D721Med (cell line): ENCODE results near the gene GRXCR1.

ENCODE experiments used
- DNase-seq: peaks from one replicate; pipeline ENCODE4 v3.0.0; 2011; ENCODE audit warnings: low spot score; ENCODE audit not compliant: insufficient read length
- FAIRE-seq: peaks from 2 replicates; lab custom pipeline; 2011; peaks lifted over from hg19 to GRCh38; lab: Jason Lieb, UNC
- CTCF ChIP-seq: IDR thresholded peaks from 2 replicates; pipeline ENCODE4 v1.5.1; 2012; ENCODE audit warnings: mild to moderate bottlenecking, control low read depth; ENCODE audit not compliant: insufficient read depth; ENCODE audit errors: missing control alignments

The GRXCR1 gene

DNA sequence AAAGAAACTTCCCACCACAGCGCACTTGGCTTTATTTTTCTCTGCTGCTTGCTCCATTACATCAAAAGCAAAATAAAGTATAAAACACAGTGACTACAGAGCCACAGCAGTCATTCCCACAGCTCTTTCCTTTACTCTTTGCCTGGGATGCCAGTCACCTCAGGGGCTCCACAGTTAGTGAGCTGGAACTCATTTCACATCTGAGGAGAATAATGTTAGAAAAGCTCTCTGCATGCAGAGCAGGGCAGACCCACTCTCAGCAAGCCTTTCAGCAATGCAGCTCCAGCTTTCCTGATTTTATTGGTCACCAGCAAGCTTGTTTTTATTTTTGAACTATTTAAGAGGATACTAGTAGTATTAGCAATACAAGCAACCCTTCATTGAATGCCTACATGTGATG lies 13.8 kb downstream of the GRXCR1 start:
- no peak for DNase-seq
- TF ChIP-seq CTCF = no peak
- FAIRE-seq = no peak

DNA sequence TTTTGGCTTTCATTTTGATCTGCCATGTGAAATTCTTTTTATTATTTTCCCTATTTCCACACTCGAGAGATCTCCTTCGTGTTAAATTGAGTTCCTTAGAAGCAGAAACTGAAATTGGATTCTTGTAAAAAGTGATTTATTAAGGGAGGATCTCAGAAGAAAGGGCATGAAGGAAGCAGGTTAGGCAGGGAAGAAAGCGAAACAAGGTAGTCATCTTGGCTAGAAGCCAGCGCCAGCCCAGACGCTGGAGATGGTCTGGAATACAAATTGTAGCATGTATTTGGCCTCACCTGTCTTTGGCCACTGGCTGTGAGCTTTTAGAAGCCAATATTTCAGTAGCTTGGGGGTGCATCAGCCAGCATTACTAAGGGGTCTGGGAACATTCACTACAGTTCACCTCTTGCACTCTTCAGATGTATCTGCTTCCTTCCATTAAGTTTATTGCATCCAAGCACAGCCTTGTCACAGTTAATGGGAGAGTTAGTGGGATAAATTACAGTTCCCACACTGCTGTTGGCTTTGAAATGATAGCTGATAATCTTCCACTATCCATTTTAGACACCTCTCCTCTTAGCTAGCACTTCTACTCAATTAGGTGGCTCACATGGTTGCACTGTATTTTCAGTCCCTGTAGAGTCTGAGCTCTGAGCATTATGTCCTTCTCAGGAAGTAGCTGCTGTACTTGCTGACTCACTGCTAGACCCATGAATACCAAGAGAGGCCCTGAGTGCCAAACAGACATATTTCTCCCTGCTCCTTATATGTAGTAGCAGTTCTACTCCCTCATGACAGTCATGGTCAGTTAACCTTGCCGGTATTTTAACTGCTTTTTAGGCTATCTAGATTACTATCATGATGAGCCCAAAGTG lies 14.6 kb downstream of the GRXCR1 start:
- DNase-seq (no peak), FAIRE-seq (no peak)
- TF ChIP-seq CTCF = no peak

DNA sequence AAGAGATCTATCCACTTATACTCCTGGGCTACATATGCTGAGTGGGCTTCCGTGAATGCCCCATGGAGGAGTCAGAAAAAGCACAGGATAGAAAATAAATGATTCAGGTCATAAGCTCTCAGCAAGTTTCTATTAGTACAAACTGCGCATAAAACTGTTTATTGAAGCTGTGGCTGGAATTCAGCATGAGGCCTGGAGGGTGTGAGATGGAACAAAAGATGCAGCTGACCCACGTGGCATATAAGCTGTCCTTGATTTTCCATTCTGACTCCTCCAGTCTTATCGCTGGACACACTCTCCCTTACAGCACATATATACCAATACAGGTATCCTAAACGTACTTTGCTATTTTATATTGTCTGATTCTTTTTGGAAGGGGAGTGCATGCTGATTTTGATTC lies 17.9 kb downstream of the GRXCR1 start:
- no peak for TF ChIP-seq CTCF
- DNase-seq (no peak), FAIRE-seq (no peak)

DNA sequence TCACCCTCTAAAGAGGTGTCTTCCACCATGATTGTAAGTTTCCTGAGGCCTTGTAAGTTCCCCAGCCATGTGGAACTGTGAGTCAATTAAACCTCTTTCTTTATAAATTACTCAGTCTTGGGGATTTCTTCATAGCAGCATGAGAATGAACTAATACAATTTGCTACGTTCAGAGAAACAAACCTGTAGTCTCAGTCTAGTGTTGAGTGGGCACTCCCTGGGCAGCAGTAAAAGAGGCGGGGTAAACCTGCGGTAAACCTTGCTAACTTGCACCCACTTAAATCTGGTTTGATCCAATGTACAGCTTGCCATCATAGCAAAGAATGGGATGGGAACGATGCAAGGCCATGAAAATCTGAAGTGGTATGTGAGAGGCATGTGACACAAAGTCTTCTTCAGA lies 22.4 kb downstream of the GRXCR1 start:
- no peak for TF ChIP-seq CTCF
- no peak for FAIRE-seq
- no peak for DNase-seq

DNA sequence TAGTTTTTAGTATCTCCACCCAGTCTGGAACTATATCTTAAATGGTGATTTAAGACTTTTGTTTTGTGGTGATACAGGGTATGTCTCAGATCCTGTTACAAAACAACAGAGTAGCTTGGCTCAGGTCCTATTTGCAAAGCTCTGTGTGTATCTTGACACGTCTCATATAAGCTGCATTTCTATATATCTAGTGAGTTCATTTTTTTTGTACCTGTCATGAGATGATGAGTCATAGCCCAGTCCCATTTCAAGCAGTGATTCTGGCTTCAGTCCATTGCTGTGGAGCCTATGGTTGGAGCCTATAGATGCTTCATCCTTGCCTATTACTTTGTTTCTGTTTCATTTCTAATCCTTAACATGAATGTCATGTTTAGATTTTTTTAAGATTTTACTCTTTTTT lies 23.0 kb downstream of the GRXCR1 start:
- DNase-seq (no peak), FAIRE-seq (no peak)
- TF ChIP-seq CTCF = no peak

DNA sequence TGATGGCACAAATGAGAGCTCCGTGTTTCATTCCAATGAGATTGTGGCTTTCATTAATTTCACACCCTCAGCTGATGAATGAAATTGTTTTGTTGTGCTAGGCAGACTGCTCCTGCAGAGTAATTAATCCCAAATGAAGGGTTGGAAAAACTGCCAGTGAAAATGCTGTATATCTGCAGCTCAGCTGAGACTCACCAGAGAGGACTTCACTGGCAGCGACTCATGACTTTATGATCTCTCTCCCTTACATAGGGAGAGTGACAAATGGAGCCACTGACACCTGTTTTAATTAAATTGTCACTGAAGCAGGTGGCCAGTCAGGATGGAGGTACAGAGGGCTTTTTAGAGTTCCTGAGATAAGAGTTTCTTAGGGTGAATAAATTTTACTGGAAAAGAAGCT lies 24.8 kb downstream of the GRXCR1 start:
- FAIRE-seq (no peak), DNase-seq (no peak)
- no peak for TF ChIP-seq CTCF

DNA sequence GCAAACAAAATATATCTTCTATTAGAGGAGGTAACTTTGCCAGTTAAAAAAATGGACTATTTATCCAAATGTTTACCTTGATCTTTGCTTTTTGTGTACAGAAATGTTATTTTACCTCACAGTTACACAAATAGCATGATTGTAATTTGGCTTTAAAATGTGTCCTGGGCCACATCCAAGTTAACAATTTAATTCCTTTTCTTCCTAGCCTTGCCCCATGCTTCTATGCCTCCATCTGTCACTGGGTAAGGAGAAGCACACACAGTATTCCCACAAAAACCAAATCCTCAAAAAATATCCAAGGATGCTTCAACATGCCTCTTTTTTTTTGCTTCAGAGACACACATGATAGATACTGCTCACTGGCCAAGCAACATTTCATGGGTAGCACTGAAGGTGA lies 30.9 kb downstream of the GRXCR1 start:
- TF ChIP-seq CTCF = no peak
- FAIRE-seq (no peak), DNase-seq (no peak)
